Measurements from ENCODE around the gene MMP26.
"Not testable (repeated sequence)": the region's sequence is repeated elsewhere in the genome, so short reads cannot be mapped to it uniquely, and the experiment has no call there.

MMP26 gene

DNA sequence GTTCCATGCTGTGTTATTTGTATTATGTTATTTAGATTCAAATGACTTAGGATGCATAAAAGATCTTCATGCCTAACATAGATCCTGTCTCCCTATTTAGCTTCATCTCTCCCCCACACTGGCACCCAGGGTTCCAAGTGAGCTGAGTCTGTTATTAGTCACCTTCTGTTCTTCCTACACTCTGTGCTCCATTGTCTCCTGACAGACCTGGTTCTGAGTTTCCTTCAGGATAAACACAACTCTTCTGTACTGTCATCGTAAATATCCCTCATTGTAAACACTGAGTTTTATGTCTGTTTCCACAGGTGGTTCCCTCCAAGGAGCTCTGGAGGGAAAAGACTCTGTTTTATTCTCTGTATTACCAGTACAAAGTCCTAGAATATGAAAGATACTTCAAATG, 8.7 kb downstream of the MMP26 start:
- in situ Hi-C loops (cut with HindIII; ENCODE audit: low pct_ligation_motif_present, low pct_unique_long_range_greater_than_20kb, low sequenced_read_pairs) = no loop called here
- no peak for DNase-seq

DNA sequence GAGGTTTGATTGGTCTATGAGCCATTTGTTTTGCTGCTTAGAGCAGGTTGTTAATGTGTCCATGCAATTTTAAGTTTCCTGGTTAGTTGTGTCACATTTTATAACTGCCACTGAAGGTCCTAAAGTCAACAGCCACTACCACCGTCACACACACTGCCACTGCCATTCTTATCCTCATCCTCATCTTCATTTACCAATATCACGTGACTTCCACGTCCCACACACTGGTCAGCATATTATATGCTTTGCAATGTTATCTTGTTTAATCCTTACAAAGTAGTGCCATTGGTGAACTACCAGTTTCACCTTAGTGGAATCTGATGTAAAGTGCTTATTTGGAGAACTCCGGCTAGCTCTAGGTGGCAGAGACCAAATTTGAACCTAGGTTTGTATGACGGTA, 9.7 kb downstream of the MMP26 start:
- in situ Hi-C loops (cut with HindIII; ENCODE audit: low pct_ligation_motif_present, low pct_unique_long_range_greater_than_20kb, low sequenced_read_pairs) = no loop called here
- no peak for DNase-seq

DNA sequence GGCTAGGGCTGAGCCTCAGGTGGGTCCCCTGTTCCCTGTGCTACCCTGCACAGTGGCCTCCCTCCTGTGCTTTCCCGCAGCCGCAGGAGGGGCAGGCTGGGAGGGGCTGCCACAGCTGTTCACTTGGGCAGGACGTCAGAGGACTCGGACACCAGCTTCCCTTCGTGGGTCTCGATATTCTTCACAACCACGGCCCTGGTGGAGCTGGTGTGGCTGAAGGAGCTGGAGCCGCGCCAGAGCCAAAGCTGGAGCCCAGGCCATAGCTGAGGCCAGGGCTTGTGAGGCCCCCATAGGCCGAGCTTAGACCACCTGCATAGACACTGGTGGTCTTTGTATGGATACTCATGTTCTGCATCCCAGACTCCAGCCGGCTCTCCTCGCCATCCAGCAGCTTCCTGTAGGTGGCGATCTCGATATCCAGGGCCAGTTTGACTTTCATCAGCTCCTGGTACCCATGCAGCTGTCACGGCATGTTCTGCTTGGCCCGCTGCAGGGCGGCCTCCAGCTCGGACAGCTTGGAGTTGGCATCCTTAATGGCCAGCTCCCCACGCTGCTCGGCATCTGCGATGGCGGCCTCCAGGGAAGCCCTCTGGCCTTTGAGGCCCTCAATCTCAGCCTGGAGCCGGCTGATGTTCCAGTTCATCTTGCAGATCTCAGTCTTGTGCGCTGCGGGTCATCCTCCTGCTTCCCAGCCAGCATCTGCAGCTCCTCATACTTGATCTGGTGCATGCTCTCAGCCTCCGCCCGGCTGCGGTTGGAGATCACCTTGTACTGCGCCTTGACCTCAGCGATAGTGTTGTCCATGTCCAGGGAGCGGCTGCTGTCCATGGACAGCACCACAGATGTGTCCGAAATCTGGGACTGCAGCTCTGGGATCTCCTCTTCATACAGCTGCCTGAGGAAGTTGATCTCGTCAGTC, 18.3 kb downstream of the MMP26 start:
- in situ Hi-C loops (cut with HindIII; ENCODE audit: low pct_ligation_motif_present, low pct_unique_long_range_greater_than_20kb, low sequenced_read_pairs); DNase-seq: not testable (repeated sequence)

DNA sequence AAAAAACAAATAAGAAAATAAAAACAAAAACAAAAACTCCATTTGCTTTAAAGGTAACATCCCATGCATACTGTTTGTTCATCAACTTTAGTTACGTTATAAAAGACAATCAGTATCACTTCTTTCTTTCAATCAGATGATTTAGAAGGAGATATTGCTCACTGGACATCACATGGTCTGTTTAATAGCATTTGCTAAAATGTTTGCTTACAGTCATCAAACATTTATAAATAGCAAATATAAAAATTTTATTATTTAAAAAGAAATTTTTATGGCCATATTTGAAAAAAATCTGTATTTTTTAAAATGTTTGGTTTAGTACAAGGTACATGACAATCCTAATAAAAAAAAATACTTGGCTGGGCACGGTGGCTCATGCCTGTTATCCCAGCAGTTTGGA, 22.6 kb downstream of the MMP26 start:
- DNase-seq = no peak
- in situ Hi-C loops (cut with HindIII; ENCODE audit: low pct_ligation_motif_present, low pct_unique_long_range_greater_than_20kb, low sequenced_read_pairs) = no loop called here

DNA sequence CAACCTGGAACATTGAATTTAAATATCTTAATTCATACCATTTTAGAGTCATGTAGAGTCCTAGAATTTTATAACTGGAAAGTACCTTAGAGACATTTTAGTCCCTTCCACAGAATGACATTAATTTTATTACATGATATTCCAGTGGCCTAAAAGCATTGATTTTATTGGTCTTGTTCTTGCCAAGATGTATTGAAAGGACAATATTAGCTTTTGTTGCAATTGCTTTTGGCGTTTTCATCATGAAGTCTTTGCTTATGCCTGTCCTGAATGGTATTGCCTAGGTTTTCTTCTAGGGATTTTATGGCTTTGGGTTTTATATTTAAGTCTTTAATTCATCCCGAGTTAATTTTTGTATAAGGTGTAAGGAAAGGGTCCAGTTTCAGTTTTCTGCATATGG, 36.2 kb downstream of the MMP26 start:
- DNase-seq = no peak
- in situ Hi-C loops (cut with HindIII; ENCODE audit: low pct_ligation_motif_present, low pct_unique_long_range_greater_than_20kb, low sequenced_read_pairs) = no loop called here

DNA sequence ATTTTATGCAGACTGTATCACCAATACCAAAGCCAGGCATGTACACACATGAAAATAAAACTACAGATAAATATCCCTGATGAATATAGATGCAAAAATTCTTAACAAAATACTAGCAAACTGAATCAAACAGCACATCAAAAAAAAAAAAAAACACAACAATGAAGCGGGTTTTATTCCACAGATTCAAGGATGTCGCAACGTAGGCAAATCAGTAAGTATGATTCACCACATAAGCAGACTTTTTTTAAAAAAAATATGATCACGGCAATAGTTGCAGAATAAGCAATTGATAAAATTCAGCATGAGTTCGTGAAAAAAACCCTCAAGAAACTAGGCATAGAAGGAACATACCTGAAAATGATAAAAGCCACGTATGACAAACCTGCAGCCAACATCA, 43.9 kb downstream of the MMP26 start:
- in situ Hi-C loops (cut with HindIII; ENCODE audit: low pct_ligation_motif_present, low pct_unique_long_range_greater_than_20kb, low sequenced_read_pairs) = no loop called here
- no peak for DNase-seq

DNA sequence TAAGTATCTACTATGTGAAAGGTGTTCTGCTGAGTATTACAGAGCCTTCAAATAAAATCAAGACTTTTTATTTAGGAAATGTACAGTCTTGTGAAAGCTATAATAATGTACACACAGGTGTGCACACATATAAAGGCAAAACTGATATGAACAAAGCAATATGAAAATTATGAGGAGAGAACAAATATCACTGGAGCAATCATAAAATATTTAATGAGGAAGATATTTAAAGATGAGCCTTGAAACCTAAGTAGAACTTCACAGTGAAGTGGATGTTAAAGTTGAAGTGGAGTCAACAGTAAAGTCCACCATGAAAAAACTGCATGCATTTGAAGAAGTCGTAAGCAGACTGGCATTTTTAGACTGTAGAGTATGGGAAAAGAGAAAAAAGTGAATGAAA, 46.6 kb downstream of the MMP26 start:
- in situ Hi-C loops (cut with HindIII; ENCODE audit: low pct_ligation_motif_present, low pct_unique_long_range_greater_than_20kb, low sequenced_read_pairs) = no loop called here
- DNase-seq = no peak

Data from ACHN (cell line).